Measurements from ENCODE around the gene SLC7A14. TPM values are rescaled to one million over a fixed set of nuclear protein-coding genes. Genes with fewer than 3 reads are reported as not detected.

SLC7A14 gene
- polyA plus RNA-seq, 2 of the 4 experiments (the other 2 are of a cell fraction), result not detected

- H3K4me1 ChIP-seq, result no peaks in the 10 kb centered on the region
- TF ChIP-seq RARB (CRISPR knock-in tag; IDR thresholded peaks at IDR 0.05), result no peak
- no peak for TF ChIP-seq CTCF (IDR thresholded peaks at IDR 0.05)
- no peak for TF ChIP-seq HOXA7 (CRISPR knock-in tag; IDR thresholded peaks at IDR 0.05)
- TF ChIP-seq USF2 (IDR thresholded peaks at IDR 0.05), result no peak
- TF ChIP-seq SMC3 (IDR thresholded peaks at IDR 0.05), result no peak
- no peak for TF ChIP-seq TFCP2L1 (CRISPR knock-in tag; IDR thresholded peaks at IDR 0.05)
- TF ChIP-seq REST (IDR thresholded peaks at IDR 0.05), result no peak
- H3K4me2 ChIP-seq, result no peak overlapping the region
- no peak overlapping the region for H3K4me3 ChIP-seq
- DNase-seq (ENCODE audit: low read depth in 1 of 2, low spot score in 1 of 2) (no peak), ATAC-seq (no peak), FAIRE-seq (no peak)
- H3K27ac ChIP-seq, result no peak overlapping the region
- H3K9me3 ChIP-seq, result no peaks in the 10 kb centered on the region
- ChIA-PET POLR2A (no interaction called here), CTCF (interaction anchor here (0.8 to 1.5 kb wide), 3 partner anchors 45 to 187 kb away, joined by 3 read pairs; no protein-coding TSS in a partner anchor)
Measured at GRCh38 chr3:170598091-170598502, 12.2 kb upstream of the SLC7A14 start.

- no peak for DNase-seq (ENCODE audit: low read depth in 1 of 2, low spot score in 1 of 2)
- Histone ChIP-seq H3K9me3 (no peaks in the 10 kb centered on the region), H3K27ac (no peak overlapping the region), H3K4me3 (no peak overlapping the region), H3K4me2 (no peak overlapping the region), H3K4me1 (no peaks in the 10 kb centered on the region)
- POLR2A ChIA-PET, result no interaction called here
- CTCF ChIA-PET, result interaction anchor here (1.0 kb wide), 1 partner anchor 17 kb away, joined by 3 read pairs; no protein-coding TSS in a partner anchor
- no peak for ATAC-seq
- TF ChIP-seq CHD2 (IDR thresholded peaks at IDR 0.05; ENCODE audit: low read length, partially characterized antibody) (no peak), FOSB (CRISPR knock-in tag; IDR thresholded peaks at IDR 0.05) (no peak), TP53 (CRISPR knock-in tag; IDR thresholded peaks at IDR 0.05) (no peak), ATOH8 (CRISPR knock-in tag; IDR thresholded peaks at IDR 0.05; ENCODE audit: low read depth) (no peak), BHLHE40 (IDR thresholded peaks at IDR 0.05; ENCODE audit: low read depth, low read length) (no peak), JUN (IDR thresholded peaks at IDR 0.05) (no peak), POLR2AphosphoS2 (conservative IDR thresholded peaks at IDR 0.05; ENCODE audit: low read length) (no peak), FOXS1 (CRISPR knock-in tag; IDR thresholded peaks at IDR 0.05) (no peak)
- FAIRE-seq, result no peak
Measured at GRCh38 chr3:170594528-170594927, 8.7 kb upstream of the SLC7A14 start.

- no peaks in the 10 kb centered on the region for H3K9me3 ChIP-seq
- 6% methylated on average over 1 of the region's 1 CpG for WGBS (ENCODE audit: missing lambda C conversion rate)
- FAIRE-seq (no peak), ATAC-seq (no peak), DNase-seq (ENCODE audit: low read depth in 1 of 2, low spot score in 1 of 2) (no peak)
- POLR2A ChIA-PET, result no interaction called here
- H3K4me1 ChIP-seq, result no peaks in the 10 kb centered on the region
- CTCF ChIA-PET, result interaction anchor here (1.0 to 1.4 kb wide), 4 partner anchors 10 to 180 kb away, joined by 3 read pairs; no protein-coding TSS in a partner anchor
- H3K4me2 ChIP-seq, result no peak overlapping the region
- no peak overlapping the region for H3K4me3 ChIP-seq
- no peak overlapping the region for H3K27ac ChIP-seq
- TF ChIP-seq KDM1A (IDR thresholded peaks at IDR 0.05; ENCODE audit: low read depth) (no peak), CHD2 (IDR thresholded peaks at IDR 0.05; ENCODE audit: low read length, partially characterized antibody) (no peak), JUNB (IDR thresholded peaks at IDR 0.05) (no peak), ZNF302 (CRISPR knock-in tag; IDR thresholded peaks at IDR 0.05) (no peak), POLR2AphosphoS2 (conservative IDR thresholded peaks at IDR 0.05; ENCODE audit: low read length) (no peak), MAFK (IDR thresholded peaks at IDR 0.05; ENCODE audit: partially characterized antibody) (no peak), HMGXB4 (CRISPR knock-in tag; IDR thresholded peaks at IDR 0.05; ENCODE audit: borderline replicate concordance) (no peak), CHD4 (IDR thresholded peaks at IDR 0.05; ENCODE audit: borderline replicate concordance) (no peak), RAD21 (conservative IDR thresholded peaks at IDR 0.05 in 1 of 2, IDR thresholded peaks at IDR 0.05 in 1 of 2) (no peak), EHMT2 (IDR thresholded peaks at IDR 0.05; ENCODE audit: low read depth) (no peak), POLR2A (IDR thresholded peaks at IDR 0.05; ENCODE audit: low read length) (no peak), EP300 (IDR thresholded peaks at IDR 0.05) (no peak), FOSB (CRISPR knock-in tag; IDR thresholded peaks at IDR 0.05) (no peak), TFCP2L1 (CRISPR knock-in tag; IDR thresholded peaks at IDR 0.05) (no peak)
Measured at GRCh38 chr3:170593634-170594033, 7.8 kb upstream of the SLC7A14 start.
